SH-SY5Y (cell line): Measurements from ENCODE around the gene ZNRF3.

ENCODE experiments used
- GATA2 ChIP-seq: IDR thresholded peaks from 2 replicates; pipeline ENCODE4 v1.6.1; 2011; ENCODE audit warnings: mild to moderate bottlenecking, low read depth, low read length
- GATA3 ChIP-seq: IDR thresholded peaks from 2 replicates; pipeline ENCODE4 v1.6.1; 2011; ENCODE audit warnings: low read depth, mild to moderate bottlenecking, low read length, moderate library complexity

- TF ChIP-seq GATA2: no peak
- no peak for TF ChIP-seq GATA3
Measured at GRCh38 chr22:28856095-28856455, 27.3 kb upstream of the ZNRF3 start.
